K562 (cell line): Measurements from ENCODE around the gene RAB31. TPM values are rescaled to one million over a fixed set of nuclear protein-coding genes. Genes with fewer than 3 reads are reported as not detected.

Experiments
- EP300 ChIP-seq: IDR thresholded peaks from 2 replicates; pipeline ENCODE4 v1.6.1; 2012; ENCODE audit warnings: low read length, improper control_type of control experiment
- ETV5 ChIP-seq: sonication (generic); formaldehyde crosslinking; IDR thresholded peaks from 2 replicates; pipeline ENCODE4 v1.4.0; 2020; ENCODE audit warnings: low read depth, mild to moderate bottlenecking, missing genetic modification reagents
- GATAD2A ChIP-seq: fragments of 450-650 bp; IDR thresholded peaks from 2 replicates; pipeline ENCODE4 v1.6.1; 2017
- HLTF ChIP-seq: fragments of 450-650 bp; IDR thresholded peaks from 2 replicates; pipeline ENCODE4 v1.6.1; 2016
- MBD1 ChIP-seq: fragments of 250-450 bp; sonication (Bioruptor Pico); IDR thresholded peaks from 2 replicates; pipeline ENCODE4 v1.8.0; 2022; ENCODE audit warnings: inconsistent platforms
- MIER1 ChIP-seq: fragments of 450-650 bp; IDR thresholded peaks from 2 replicates; pipeline ENCODE4 v1.6.1; 2016; ENCODE audit warnings: antibody characterized with exemption, mild to moderate bottlenecking, low read depth
- MYBL2 ChIP-seq, 2 experiments: fragments of 450-650 bp in 1 of 2; sonication (generic) in 1 of 2; formaldehyde crosslinking in 1 of 2; IDR thresholded peaks; 2 replicates each; pipeline versions ENCODE4 v1.6.1 to v1.8.1; 2017 to 2022; ENCODE audit warnings: borderline replicate concordance in 1 of 2, inconsistent platforms in 1 of 2, low read depth in 1 of 2, mild to moderate bottlenecking in 1 of 2, missing genetic modification reagents in 1 of 2, moderate library complexity in 1 of 2
- PHB ChIP-seq: fragments of 250-450 bp; sonication (Bioruptor Pico); IDR thresholded peaks from 2 replicates; pipeline ENCODE4 v1.5.0; 2021
- RBFOX2 ChIP-seq: fragments of 200-400 bp; formaldehyde crosslinking; IDR thresholded peaks from 2 replicates; pipeline ENCODE4 v1.6.1; 2017; ENCODE audit warnings: low read depth, mild to moderate bottlenecking, low read length, moderate library complexity
- RBM34 ChIP-seq: fragments of 200-400 bp; formaldehyde crosslinking; IDR thresholded peaks from 2 replicates; pipeline ENCODE4 v1.6.1; 2018; ENCODE audit warnings: low read length, borderline replicate concordance; ENCODE audit not compliant: insufficient read depth
- UBTF ChIP-seq, 2 experiments: IDR thresholded peaks; 2 replicates each; pipeline ENCODE4 v1.6.1; 2012; ENCODE audit warnings: improper control_type of control experiment in 2 of 2, low read depth in 2 of 2, low read length in 2 of 2, borderline replicate concordance in 1 of 2
- ZNF143 ChIP-seq: sonication (generic); formaldehyde crosslinking; IDR thresholded peaks from 2 replicates; pipeline ENCODE4 v1.9.0; 2022; ENCODE audit warnings: mild to moderate bottlenecking, missing genetic modification reagents
- ZNF23 ChIP-seq: fragments of 250-450 bp; sonication (Bioruptor Pico); IDR thresholded peaks from 2 replicates; pipeline ENCODE4 v1.4.0; 2020; ENCODE audit warnings: mild to moderate bottlenecking
- ZNF311 ChIP-seq: fragments of 250-450 bp; sonication (Bioruptor Pico); IDR thresholded peaks from 2 replicates; pipeline ENCODE4 v1.4.0; 2020; ENCODE audit warnings: mild to moderate bottlenecking, moderate library complexity
- ZNF57 ChIP-seq: fragments of 450-650 bp; formaldehyde crosslinking; IDR thresholded peaks from 2 replicates; pipeline ENCODE4 v1.4.0; 2020; ENCODE audit warnings: mild to moderate bottlenecking, moderate library complexity
- ZNF609 ChIP-seq: sonication (generic); formaldehyde crosslinking; IDR thresholded peaks from 2 replicates; pipeline ENCODE4 v1.8.1; 2023; ENCODE audit warnings: missing genetic modification reagents, mild to moderate bottlenecking, borderline replicate concordance
- polyA plus RNA-seq, 8 experiments: library from polyadenylated mRNA; depleted of rRNA in 4 of 8; stranded (reverse) in 5 of 8; unstranded in 3 of 8; fragments of >200 nt; fragmentation: Nextera tagmentation in 2 of 8; fragmentation: Illumina TruSeq in 1 of 8; extraction: Ambion mirVana in 2 of 8; extraction: Trizol in 1 of 8; gene quantifications; 2 replicates each; pipeline versions ENCODE4 v1.2.1 to v1.2.3, GENCODE V29; 2011 to 2014; ENCODE audit warnings: inconsistent platforms in 1 of 8, missing spikeins in 1 of 8
- total RNA-seq, 7 experiments: library from RNA; depleted of rRNA in 6 of 7; stranded (reverse); fragments of >200 nt in 6 of 7; fragmentation: Illumina TruSeq in 2 of 7; extraction: Trizol in 2 of 7; gene quantifications; 2 replicates each; pipeline versions ENCODE4 v1.2.1 to v1.2.3, GENCODE V29; 2011 to 2021; ENCODE audit warnings: low replicate concordance in 1 of 7

The RAB31 gene
- total and polyA plus RNA-seq, 9 of the 15 experiments (the other 6 are each of a cell fraction or from before 2014, with no cell fraction given): 20.7 to 70.4 (median 41.3) TPM

GRCh38 chr18:9823805-9824473 lies 115.8 kb downstream of the RAB31 start (continued):
- TF ChIP-seq ETV5 (CRISPR knock-in tag): no peak
- peak; percentile 89; the same call in 1 of the 2 replicates for TF ChIP-seq HLTF
- no peak for TF ChIP-seq RBM34
- no peak for TF ChIP-seq RBFOX2
- peak; percentile 63; the same call in 1 of the 2 replicates for TF ChIP-seq MIER1
- TF ChIP-seq MYBL2 (IDR thresholded peaks at IDR 0.05; ENCODE audit: low read depth): peak; percentile 63; the same call in 1 of the 2 replicates
- TF ChIP-seq MYBL2 (CRISPR knock-in tag; IDR thresholded peaks at IDR 0.05; ENCODE audit: borderline replicate concordance): no peak
- no peak for TF ChIP-seq ZNF143 (CRISPR knock-in tag)
- TF ChIP-seq MBD1: no peak
- TF ChIP-seq UBTF (IDR thresholded peaks at IDR 0.05; ENCODE audit: borderline replicate concordance in 1 of 2, low read depth in 2 of 2, low read length in 2 of 2): no peak
- TF ChIP-seq ZNF311 (CRISPR knock-in tag): no peak
- no peak for TF ChIP-seq GATAD2A
- TF ChIP-seq EP300: no peak
- no peak for TF ChIP-seq ZNF609 (CRISPR knock-in tag)
- TF ChIP-seq ZNF57 (CRISPR knock-in tag): no peak
- TF ChIP-seq ZNF23 (CRISPR knock-in tag): no peak
- TF ChIP-seq PHB (CRISPR knock-in tag): no peak
